GM18511 (cell line): ENCODE results near the gene SNCB.
A peak's percentile ranks its signal among the peaks of the same experiment; 100 is the strongest.

ENCODE experiments used
- ATAC-seq: cut with Tn5 transposase; IDR thresholded peaks from one replicate; pipeline ENCODE4 v1.9.1; 2021; ENCODE audit warnings: mild to moderate bottlenecking, moderate library complexity; ENCODE audit not compliant: unreplicated experiment

SNCB gene

DNA sequence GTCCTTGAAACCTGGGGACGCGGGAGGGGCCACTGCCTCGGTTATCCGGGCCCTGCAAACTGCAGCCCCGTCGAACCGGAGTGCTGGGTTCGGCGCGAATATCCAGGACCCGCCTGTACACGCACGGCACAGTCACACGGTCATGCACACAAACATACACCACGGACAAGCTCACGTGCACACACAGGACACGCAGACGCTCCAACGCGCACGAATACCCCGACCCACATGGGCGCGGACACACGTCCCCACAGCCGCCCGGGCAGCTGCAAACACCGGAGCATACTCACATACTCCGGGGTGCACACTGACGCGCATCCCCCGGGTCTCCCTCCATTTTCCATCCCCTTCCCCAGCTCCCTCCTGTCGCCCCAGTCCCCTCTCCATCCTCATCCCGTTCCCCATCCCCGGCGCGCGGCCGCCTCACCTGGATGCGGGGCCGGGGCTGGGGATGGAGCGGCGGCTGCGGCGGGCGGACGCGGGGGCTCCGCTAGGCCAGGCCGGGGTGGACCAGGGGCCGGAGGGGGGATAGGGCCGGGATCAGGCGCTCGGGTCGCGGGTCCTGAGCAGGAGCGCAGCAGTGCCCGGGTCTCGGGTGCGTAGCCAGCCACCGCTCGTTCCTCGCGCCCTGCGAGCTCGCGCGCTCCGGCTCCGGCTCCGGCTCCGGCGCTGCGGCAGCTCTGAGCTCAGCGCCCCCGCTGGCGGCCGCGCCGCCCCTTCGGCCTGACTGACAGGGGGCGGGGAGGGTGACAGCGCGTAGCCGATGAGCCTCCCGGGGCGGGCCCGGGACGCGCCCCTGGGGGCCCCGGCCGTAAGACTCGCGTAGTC, at the start of gene SNCB, which contains the start of gene EIF4E1B:
Gene SNCB, minus strand, starts transcription at position 682 of the 828 bp plus-strand sequence. CDS start 880 bp downstream, outside the sequence.
Gene EIF4E1B, plus strand, starts transcription at position 823 of the 828 bp plus-strand sequence. CDS start 12,113 bp downstream, outside the sequence.
- ATAC-seq = no peak

DNA sequence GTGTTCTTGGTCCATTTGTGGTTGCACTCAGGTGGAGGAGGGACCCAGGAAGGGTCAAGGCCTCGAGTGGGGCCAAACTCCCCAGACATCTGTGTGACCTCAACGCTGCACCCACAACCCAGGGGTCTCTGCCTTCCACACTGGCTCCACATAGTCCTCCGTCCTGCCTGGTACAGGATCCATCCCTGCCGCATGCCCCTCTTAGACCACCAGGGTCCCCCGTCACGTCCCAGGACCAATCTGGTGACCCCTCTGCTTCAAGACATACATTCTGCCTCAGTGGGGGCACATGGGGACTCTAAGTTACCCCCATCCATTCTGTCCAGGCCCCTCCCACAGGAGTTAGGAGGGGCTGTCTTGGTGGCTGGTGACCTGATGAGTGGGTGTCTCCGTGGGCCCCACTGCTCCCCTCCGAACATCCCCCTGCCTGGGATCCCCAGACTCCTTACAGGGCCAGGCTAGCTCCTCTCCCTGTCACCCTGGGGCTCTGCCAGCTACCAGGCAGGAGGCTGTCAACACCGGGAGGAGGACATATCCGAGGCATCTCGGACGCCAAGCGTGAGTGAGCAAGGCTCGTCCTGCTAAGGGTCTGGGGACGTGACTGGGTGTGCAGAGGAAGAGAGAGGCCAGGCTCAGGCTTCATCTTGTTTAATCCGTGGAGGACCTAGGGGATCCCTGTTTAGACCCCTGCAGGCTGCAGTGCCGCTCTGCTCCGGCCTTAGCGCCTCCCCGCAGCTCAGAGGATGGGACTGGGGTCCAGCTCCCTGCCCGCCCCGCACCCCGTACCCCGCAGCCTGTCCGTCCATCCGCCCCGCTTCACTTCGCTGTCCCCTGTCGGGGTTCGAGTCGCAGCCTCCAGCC, 49.3 kb upstream of the SNCB start:
- no peak for ATAC-seq

DNA sequence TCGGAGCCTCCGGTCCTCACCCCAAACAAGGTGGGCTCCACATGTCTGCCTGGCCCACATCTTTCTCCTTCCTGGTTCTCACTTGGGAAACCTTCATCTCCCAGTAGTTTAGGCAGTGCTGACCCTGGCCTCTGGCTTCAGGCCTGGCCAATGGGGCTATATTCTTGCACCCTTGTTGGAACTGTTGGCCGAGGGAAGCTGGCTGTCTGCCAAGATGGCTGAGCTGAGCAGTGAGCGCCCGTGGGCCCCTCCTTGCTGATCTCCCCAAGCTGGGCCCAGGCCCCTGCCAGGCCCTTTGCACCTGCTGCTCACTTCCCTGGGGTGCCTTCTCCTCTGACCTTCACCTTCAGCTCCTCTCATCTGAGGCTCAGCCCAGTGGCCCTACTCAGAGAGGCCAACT, 48.2 kb upstream of the SNCB start:
- no peak for ATAC-seq

DNA sequence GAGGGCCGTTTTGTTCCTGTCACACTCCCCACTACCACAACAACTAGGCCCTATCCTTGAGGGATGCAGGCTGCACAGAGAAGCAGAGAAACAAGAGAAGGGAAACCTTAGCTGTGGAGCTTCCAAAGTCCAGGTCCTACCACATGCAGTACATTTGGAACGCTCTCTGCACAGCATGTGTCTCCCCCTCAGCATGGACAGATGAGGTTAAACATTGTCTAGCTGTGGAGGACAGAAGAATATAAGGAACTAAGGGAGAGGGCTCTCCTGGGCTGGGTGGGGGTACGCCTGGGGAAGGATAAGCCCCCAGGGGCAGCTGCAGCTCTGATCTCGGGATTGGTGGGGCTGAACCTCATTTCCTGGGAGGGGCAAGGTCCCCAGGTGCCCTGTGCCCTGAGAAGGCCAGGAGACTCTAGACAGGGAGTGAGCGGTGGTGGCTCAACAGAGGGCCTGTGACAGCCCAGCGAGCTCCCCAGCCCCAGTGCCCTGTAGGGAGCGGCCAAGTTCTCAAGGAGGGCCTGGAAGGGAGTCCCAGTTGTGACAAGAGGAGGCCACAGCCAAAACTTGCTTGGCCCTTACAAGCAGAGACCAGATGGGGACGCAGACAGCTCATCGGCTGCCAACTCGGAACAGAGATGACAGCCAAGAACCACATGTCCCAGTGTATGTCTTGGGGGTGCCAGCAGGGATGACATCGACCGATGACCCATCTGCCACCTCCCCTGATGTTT, 47.0 kb upstream of the SNCB start:
- ATAC-seq = no peak

DNA sequence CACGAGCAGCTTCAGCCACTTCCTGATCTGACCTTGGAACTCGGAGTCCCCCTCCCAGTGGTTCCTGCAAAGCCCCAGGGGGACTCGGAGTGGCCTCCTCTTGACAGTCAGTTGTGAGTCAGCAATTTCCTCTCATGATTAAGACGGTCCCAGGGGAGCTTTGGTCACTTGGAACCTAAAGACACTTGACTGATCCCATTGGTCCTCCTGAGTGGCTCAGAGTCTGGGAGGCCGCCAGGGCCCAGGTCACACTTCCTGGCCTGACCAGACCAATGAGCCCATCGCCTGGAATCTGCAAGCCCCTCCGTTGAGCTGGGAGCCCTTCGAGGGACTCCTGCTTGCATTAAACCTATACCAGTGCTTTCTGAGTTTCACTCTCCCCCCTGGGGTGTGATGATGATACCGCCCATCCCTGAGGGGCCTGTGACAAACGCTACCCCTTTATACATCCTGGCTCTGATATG, 46.1 kb upstream of the SNCB start:
- peak; percentile 87 for ATAC-seq

DNA sequence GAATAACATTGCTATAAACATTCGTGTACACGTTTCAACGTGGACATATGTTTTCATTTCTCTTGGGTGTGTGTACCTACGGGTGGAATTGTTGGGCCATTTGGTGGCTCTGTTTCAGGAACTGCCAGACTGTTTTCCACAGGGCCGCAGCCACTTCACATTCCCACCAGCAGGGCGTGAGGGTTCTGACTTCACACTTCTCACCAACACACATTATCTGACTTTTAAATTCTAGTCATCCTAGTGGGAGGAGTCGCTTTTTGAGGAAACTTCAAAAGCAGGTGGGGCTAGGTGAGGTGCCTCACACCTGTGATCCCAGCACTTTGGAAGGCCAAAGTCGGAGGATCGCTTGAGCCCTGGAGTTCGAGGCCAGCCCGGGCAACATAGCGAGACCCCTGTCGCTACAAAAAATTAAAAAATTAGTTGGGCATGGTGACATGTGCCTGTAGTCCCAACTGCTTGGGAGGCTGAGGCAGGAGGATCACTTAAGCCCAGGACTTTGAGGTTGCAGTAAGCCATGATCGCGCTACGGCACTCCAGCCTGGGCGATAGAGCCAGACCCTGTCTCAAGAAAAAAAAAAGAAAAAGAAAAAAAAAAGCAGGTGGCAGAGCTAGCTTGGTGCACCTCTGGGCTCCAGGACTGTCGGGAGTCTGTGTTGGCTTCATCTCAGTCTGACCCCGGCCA, 45.5 kb upstream of the SNCB start:
- no peak for ATAC-seq

DNA sequence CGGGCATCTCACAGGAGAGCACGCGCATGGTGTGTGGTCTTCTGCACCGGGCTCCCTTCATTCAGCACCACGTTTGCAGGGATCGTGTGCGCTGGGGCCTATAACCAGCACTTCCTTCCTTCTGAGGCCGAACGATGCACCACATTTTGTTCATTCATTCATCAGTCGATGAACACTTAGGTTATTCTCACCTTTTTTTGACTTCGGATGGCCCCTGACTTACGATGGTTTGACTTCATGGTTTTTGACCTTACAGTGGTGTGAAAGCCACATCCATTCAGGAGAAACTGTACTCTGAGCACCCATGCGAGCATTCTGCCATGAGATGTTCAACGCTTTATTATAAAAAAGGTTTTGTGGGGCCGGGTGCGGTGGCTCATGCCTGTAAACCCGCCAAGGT, 44.5 kb upstream of the SNCB start:
- ATAC-seq = no peak

DNA sequence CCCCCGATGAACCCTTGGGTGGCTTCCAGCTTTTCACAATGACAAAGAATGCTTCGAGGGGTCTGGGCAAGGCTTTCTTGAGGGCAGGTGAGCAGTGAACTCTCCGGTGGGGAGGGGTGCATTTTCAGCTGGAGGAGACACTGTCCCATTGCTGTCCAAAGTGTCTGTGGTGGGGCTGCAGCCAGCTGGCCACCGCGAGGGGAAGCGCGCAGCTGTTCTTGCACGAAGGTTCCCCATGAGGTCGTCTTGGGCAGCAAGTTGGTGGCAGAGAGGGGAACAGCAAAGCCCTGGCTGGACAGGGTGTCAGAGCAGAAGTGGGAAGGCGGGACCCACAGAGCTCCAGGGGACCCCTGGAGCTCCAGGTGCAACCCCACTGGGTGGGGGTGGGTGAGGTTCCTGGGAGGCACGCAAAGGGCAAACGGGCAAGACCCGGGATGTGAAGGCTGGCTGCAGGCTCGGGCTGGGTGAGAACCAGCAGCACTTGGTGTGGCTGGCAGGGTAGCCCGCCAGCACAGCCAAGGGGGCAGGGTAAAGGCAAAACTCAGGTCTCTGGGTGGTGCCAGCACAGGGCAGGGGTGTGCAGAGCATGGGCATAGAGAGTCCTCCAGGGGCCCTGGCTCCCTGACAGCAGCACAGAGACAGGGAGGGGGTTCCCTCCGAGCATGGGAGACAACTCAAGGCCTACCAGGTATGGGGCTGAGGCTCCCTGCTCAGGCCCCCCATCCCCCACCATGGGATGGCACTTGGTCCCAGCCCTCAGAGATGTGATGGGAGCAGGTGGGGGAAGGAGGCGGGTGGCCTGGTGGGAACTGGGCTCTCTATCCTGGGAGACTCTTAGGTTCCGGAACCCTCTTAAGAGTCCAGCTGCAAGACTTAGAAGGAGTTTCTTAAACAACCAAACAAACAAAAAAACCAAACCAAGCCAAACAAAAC, 43.6 kb upstream of the SNCB start:
- no peak for ATAC-seq

DNA sequence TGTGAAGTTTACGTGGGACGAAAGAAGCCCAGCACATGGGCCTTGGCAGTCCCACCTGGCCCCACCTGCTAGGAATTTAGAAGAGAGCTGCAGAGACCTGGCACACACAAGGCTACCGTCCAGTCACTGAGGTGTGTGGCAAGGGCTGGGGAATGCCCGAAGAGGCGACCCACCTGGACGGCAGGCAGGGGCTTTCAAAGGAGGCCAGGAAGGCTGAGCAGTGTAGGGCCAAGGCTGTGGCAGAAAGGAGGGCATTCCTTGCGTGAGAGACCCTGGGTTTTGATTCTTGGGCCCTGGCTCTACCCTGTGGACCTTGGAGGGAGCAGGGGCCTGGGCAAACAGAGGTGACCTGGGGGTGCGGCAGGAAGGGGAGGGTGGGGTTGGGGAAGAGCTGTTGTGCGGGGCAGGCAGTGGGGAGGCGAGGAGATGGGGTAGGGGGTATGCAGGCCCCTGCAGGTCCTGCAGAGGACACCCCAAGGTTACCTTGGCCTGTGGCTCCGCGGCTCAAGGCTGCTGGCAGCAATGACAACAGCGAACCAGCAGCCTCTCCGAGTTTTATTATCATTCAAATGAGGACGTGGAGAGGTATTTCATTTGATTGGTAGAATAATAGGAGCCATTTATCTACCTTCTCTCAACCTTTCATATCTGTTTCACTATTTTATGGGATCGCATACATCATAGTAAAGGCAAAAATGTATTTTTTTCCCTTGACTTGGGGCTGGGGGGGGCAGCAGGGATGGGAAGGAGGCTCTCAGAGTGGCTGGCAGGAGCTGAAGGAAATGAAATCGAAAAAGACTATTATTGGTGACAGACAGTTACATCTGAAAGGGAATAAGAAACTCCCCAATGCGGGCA, 41.8 kb upstream of the SNCB start:
- ATAC-seq = no peak

DNA sequence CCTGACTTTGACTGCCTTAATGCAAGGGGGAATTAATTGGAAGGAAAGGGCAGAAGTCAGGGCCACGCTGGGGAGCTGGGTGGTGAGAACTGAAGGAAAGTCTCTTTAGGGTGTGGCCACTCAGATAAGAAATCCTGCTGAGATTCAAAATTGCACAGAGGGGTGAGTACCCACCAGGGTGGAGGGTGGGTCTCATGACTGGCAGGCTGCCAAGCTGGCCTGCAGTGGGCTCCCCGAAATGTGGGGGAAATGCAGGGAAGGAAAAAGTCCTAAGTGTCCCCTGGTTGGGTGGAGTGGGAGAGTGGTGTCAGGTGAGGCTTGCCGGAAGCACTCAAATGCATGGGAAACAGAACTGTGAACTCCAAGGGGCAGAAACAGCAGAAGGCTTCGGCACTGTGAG, 41.1 kb upstream of the SNCB start:
- no peak for ATAC-seq

DNA sequence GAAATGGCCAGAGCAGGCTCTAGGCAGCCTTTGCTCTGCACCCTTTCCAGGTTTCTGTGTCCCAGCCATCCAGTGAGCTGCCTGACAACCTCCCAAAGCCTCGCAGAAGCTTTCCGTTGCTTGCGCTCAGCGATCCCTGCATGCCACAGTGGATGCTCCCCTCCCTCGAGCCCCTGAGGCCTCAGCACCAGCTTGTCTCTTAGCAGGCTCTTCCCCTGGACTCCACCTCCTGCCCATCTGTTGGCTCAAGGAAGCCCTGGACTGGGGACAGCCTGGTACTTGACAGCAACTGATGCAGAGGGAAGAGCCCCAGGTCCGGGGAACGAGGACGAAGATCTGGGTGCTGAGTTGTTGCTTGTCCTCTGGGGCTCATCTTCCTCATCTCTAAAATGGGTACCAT, 40.1 kb upstream of the SNCB start:
- no peak for ATAC-seq

DNA sequence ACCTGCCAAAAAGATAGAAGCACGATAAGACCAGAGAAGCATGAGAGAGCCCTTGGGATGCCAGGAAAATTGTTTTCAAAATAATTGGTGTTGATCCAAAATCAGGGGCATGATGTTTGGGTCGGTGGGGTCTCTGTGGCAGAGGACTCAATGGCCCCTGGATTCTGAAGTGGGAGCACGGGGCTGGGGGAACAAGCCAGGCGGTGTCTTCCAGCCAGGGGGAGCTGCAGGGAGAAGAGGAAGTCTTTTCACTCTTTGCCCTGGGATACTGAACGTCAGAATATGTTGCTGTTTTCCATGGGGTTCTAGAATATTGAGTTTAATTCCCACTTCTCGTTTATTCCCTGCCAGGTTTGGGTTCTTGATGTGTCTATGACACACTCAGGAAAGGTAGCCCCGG, 37.3 kb upstream of the SNCB start:
- no peak for ATAC-seq

DNA sequence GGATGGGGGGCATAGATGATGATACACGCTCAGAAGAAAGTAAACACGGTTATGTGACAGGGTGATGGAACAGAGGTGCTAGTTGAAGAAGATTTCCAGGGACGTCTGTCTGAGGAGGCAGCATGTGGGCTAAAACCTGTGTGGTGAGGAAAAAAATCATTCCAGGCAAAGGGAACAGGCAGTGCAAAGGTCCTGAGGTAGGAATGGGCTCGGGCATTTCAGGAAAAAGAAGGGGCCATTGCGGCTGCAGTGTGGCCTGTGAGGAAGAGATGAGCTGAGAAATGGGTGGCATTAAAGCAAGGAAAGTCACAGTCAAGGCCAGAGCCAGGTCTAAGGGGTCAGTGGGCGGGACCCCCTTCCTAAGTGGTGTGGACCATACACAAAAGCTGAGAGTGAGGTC, 35.2 kb upstream of the SNCB start:
- ATAC-seq = no peak

DNA sequence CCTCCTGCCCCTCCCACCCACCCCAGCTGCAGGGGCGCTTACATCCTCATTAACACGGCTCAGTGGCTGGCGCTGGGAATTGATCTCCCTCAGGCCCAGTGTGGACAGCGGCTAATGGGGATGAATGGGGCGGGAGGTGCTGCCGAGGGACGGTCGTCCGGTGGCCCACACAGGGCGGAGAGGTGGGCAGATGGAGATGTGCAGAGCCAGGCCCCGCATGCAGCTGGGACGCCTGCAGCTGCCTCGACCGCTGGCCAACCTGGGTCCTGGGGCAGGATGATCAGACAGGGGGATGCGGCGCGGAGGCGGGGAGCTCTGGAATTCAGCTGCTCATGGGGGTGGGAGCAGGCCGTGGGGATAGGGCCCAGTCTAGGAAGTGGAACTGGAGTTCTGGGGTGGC, 34.6 kb upstream of the SNCB start:
- ATAC-seq = no peak

DNA sequence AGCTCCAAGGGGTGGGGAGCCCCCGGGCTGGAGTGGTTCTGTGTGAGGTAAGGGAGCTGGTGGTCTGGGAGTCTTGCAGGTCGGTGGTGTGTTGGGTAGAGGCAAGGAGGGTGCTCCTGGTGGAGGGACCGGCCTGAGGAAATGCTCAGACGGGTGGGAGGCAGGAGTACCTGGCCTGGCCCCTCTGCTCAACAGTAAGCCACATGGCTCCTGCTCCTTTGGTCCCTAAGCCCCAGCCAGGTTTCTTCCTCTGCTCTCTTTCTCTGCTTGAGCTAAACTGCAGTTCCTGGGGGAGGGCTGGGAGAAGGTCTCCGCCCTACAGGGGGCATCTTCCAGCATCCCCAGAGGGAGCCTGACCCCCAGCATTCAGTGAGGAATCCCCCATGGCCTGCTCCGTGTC, 34.1 kb upstream of the SNCB start:
- ATAC-seq = no peak

DNA sequence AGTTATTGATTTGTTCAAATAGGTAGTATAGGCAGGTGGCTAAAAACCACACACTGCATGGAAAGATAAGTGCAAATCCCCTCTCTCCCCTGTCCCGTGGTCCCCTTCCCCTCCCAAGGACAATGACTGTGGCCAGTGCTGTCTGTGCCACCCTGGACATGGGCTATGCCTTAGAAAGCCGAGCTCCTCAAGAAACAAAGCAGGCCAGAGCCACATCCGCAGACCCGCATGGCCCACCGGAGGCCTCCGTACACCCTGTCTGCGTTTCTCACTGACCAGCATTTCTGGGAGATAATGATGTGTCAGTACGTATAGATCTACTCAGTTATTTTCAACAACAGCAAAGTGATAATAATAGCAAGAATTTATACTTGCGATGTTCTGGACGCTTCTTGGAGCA, 33.2 kb upstream of the SNCB start:
- no peak for ATAC-seq

DNA sequence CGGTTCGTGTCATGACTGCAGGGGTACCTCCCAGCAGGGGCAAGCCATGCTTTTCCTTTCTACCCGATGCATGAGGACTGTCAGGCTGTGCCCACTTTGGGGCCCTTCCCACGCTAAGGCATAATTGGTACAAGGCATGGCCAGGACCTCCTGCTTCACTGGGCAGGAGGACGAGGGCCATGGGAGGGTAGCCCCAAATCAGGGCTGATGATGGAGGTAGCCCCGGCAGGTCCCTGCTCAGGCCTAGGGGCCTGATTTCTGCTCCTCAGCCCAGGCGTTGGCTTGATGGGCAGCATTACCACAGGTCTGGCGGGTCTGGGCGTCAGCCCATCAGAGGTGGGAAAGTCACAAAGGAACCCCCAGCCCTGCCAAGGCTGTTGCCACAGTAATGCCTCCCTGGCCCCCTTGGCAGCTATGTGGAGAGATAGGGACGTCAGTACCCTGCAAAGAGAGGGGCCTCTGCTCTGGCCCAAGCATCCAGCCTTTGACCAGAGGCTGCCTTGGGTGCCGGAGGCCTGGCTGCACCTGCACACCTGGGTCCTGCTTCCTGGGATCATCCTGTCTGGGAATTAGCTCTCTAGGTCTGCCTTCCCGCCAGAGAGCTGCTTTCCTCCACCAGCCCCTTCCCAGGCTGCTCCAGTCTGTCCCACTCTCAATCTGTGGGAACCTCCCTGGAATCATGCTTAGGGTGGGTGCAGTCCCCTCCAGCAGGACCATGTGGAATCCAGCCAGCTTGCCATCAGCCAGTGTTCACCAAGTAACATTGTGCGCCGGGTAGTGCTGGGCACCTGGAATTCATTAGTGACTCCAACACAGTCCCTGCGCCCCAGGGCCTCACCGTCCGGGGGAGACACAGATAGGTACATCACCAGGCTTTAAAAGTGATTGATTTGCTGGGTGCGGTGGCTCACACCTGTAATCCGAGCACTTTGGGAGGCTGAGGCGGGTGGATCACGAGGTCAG, 32.3 kb upstream of the SNCB start:
- ATAC-seq = no peak
